MCF 10A (cell line): ENCODE results near the gene KNCN. TPM values are rescaled to one million over a fixed set of nuclear protein-coding genes. Genes with fewer than 3 reads are reported as not detected.

ENCODE experiments used
- BruUV-seq: library from RNA; stranded (reverse); fragments of 400-500 nt; replicated peaks from 2 replicates; lab custom pipeline; 2021; lab: Mats Ljungman, UMichigan
- CTCF ChIA-PET: fragments of 300-600 bp; sonication (Branson Sonifier 250); formaldehyde crosslinking; extraction: SDS; loops from one replicate; lab custom pipeline; 2021; ENCODE audit warnings: antibody characterized with exemption, inconsistent platforms; lab: Yijun Ruan, JAX
- POLR2A ChIA-PET: fragments of 300-600, 350-650 bp; sonication (Branson Sonifier 250); formaldehyde crosslinking; extraction: SDS; loops from one replicate; lab custom pipeline; 2020; ENCODE audit warnings: antibody characterized with exemption, inconsistent platforms; lab: Yijun Ruan, JAX
- DNase-seq: peaks from one replicate; pipeline ENCODE4 v3.0.0-alpha.2; 2018; ENCODE audit not compliant: unreplicated experiment
- H3K27ac Mint-ChIP-seq: one replicate; pipeline ENCODE4 v1.8.0; 2022; ENCODE audit warnings: mild to moderate bottlenecking, low read depth, mixed read lengths; ENCODE audit not compliant: unreplicated experiment
- H3K27me3 Mint-ChIP-seq: one replicate; pipeline ENCODE4 v1.8.0; 2022; ENCODE audit warnings: mixed read lengths; ENCODE audit not compliant: insufficient read depth, unreplicated experiment
- H3K36me3 Mint-ChIP-seq: one replicate; pipeline ENCODE4 v1.8.0; 2022; ENCODE audit warnings: mild to moderate bottlenecking, moderate library complexity, mixed read lengths; ENCODE audit not compliant: insufficient read depth, unreplicated experiment
- H3K4me1 Mint-ChIP-seq: one replicate; pipeline ENCODE4 v1.8.0; 2022; ENCODE audit warnings: mixed read lengths; ENCODE audit not compliant: insufficient read depth, unreplicated experiment
- H3K4me3 Mint-ChIP-seq: one replicate; pipeline ENCODE4 v1.8.0; 2022; ENCODE audit warnings: mild to moderate bottlenecking, moderate library complexity, mixed read lengths; ENCODE audit not compliant: unreplicated experiment
- H3K9me3 Mint-ChIP-seq: one replicate; pipeline ENCODE4 v1.8.0; 2022; ENCODE audit warnings: mixed read lengths; ENCODE audit not compliant: unreplicated experiment
- CTCF ChIP-seq: fragments of 200-600 bp; IDR thresholded peaks from one replicate; pipeline ENCODE4 v1.8.0; 2022; ENCODE audit warnings: antibody characterized with exemption, mild to moderate bottlenecking; ENCODE audit not compliant: unreplicated experiment
- intact Hi-C: fragments of 100-400 bp; cut with micrococcal nuclease; formaldehyde crosslinking; loops from 2 replicates; pipeline ENCODE4 v1.14.1; 2022
- total RNA-seq: library from RNA; stranded (reverse); gene quantifications from 2 replicates; pipeline ENCODE4 v1.2.3, GENCODE V29; 2022

Gene KNCN
- total RNA-seq, 1 experiment from 2014 or later: not detected

DNA sequence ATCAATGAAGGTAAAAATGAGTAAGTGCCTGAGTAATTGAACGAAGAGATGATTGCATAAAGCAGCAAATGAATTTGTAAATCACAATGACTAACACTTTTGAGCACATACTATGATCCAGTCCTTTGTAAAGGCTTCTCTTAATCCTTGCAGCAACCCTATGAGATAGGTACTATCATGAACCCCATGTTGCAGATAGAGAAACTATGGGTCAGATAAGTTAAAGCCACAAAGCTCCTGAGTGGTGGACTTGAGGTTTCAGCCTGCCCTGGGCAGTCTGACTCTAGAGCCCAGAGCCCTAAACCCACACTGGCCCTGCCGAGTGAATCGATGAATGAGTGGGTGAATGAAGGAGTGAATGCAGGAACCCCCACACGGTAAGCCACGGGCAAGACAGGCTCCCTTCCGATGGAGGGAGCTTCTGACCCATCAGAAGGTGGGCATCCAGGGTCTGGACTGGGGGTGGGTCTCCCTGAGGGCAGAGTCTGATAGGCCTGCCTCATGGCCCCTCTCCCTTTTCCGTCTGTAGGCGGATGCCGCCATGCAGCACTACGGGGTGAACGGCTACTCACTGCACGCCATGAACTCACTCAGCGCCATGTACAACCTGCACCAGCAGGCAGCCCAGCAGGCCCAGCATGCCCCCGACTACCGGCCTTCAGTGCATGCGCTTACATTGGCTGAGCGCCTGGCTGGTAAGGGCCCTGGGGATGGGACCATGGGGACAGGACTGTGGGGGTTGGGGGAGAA lies 44.8 kb downstream of the KNCN start:
- no TSS peak for BruUV-seq
- Mint-ChIP-seq H3K9me3 (no peaks in the 10 kb centered on the region), H3K4me3 (no peak overlapping the region), H3K27ac (no peak overlapping the region), H3K4me1 (no peaks in the 10 kb centered on the region), H3K36me3 (no peaks in the 10 kb centered on the region), H3K27me3 (peaks cover 22% of the 10 kb centered on the region)
- POLR2A ChIA-PET: no interaction called here
- DNase-seq: no peak
- intact Hi-C loops: no loop called here
- no peak for TF ChIP-seq CTCF
- CTCF ChIA-PET: interaction anchor here (0.6 to 2.8 kb wide), 2 partner anchors 23 to 30 kb away, joined by 3 to 14 read pairs; no protein-coding TSS in a partner anchor

DNA sequence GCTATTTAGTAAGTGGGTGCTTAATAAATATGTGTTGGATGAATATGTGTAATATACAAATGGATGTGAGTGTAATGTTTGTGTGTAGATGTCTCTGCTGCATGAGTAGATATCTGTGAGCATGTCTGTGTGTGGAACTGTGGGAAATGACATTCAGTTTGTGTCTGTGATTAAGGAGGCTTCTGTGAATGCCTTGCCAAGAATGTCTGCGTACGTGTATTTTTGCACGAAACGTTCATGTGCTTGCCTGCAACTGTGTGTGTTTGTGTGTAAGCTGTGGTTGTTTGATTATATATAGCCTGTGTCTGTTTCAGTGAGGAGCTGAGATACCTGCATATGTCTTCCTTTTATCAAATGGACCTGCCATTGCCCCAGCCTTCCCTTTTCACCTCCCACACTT lies 48.0 kb downstream of the KNCN start:
- H3K27me3 Mint-ChIP-seq: peaks cover 22% of the 10 kb centered on the region
- no peaks in the 10 kb centered on the region for H3K36me3 Mint-ChIP-seq
- ChIA-PET CTCF (interaction anchor here (0.6 to 5.3 kb wide), 5 partner anchors 8 to 96 kb away, joined by 3 to 33 read pairs (median 4); no protein-coding TSS in a partner anchor), POLR2A (no interaction called here)
- no peaks in the 10 kb centered on the region for H3K4me1 Mint-ChIP-seq
- H3K27ac Mint-ChIP-seq: no peak overlapping the region
- no peak for TF ChIP-seq CTCF
- no peaks in the 10 kb centered on the region for H3K9me3 Mint-ChIP-seq
- no peak for DNase-seq
- H3K4me3 Mint-ChIP-seq: no peak overlapping the region
- no TSS peak for BruUV-seq
- intact Hi-C loops: no loop called here

DNA sequence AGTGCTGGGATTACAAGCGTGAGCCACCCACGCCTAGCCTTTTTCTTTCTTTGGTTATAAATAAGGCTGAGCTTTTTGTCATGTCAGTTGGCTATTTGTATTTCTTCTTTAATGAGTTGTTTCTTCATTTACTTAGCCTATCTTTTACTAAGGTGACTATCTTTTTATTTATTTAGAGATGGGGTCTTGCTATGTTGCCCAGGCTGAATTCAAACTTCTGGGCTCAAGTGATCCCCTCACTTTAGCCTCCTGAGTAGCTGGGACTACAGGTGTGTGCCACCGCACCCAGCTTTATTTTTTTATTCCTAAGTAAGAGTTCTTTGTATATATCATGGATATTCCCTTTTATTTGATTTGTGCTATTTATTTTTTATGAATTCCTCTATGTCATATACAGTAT lies 49.9 kb downstream of the KNCN start:
- peaks cover 22% of the 10 kb centered on the region for H3K27me3 Mint-ChIP-seq

More for the DNA sequence above, 49.9 kb downstream of the KNCN start:
- POLR2A ChIA-PET: interaction anchor here (0.9 kb wide), 1 partner anchor 566 kb away, joined by 3 read pairs; no protein-coding TSS in a partner anchor
- Mint-ChIP-seq H3K27ac (no peak overlapping the region), H3K4me1 (no peaks in the 10 kb centered on the region), H3K4me3 (no peak overlapping the region), H3K36me3 (no peaks in the 10 kb centered on the region), H3K9me3 (no peaks in the 10 kb centered on the region)
- no peak for TF ChIP-seq CTCF
- no TSS peak for BruUV-seq
- intact Hi-C loops: no loop called here
- DNase-seq: no peak
- CTCF ChIA-PET: interaction anchor here (0.9 to 5.3 kb wide), 4 partner anchors 23 to 54 kb away, joined by 3 to 33 read pairs (median 5); no protein-coding TSS in a partner anchor
